Measurements from ENCODE around the gene PLK3.
"Not testable (repeated sequence)": the region's sequence is repeated elsewhere in the genome, so short reads cannot be mapped to it uniquely, and the experiment has no call there.

PLK3 gene

GRCh38 chr1:44822981-44823451, 22.8 kb downstream of the PLK3 start:
- DNase-seq (ENCODE audit: low read depth), result no peak

GRCh38 chr1:44824392-44824791, 24.2 kb downstream of the PLK3 start:
- not testable (repeated sequence) for DNase-seq (ENCODE audit: low read depth)

More at GRCh38 chr1:44822981-44823451, 22.8 kb downstream of the PLK3 start:
- H3K4me3 ChIP-seq (ENCODE audit: control insufficient read depth, low read depth, low read length), result no peak overlapping the region
- TF ChIP-seq CTCF (IDR thresholded peaks at IDR 0.05; ENCODE audit: control insufficient read depth, insufficient read depth, low read depth, low read length, missing control alignments), result no peak

GRCh38 chr1:44826375-44827196, 26.4 kb downstream of the PLK3 start:
- H3K4me3 ChIP-seq (ENCODE audit: control insufficient read depth, low read depth, low read length), result no peak overlapping the region
- no peak for TF ChIP-seq CTCF (IDR thresholded peaks at IDR 0.05; ENCODE audit: control insufficient read depth, insufficient read depth, low read depth, low read length, missing control alignments)
- DNase-seq (ENCODE audit: low read depth), result no peak

More at GRCh38 chr1:44824392-44824791, 24.2 kb downstream of the PLK3 start:
- not testable (repeated sequence) for H3K4me3 ChIP-seq (ENCODE audit: control insufficient read depth, low read depth, low read length)

GRCh38 chr1:44827197-44828002, 27.2 kb downstream of the PLK3 start:
- TF ChIP-seq CTCF (IDR thresholded peaks at IDR 0.05; ENCODE audit: control insufficient read depth, insufficient read depth, low read depth, low read length, missing control alignments), result no peak
- DNase-seq (ENCODE audit: low read depth), result no peak
- H3K4me3 ChIP-seq (ENCODE audit: control insufficient read depth, low read depth, low read length), result no peak overlapping the region

- TF ChIP-seq CTCF (IDR thresholded peaks at IDR 0.05; ENCODE audit: control insufficient read depth, insufficient read depth, low read depth, low read length, missing control alignments), result no peak
- no peak for DNase-seq (ENCODE audit: low read depth)
- H3K4me3 ChIP-seq (ENCODE audit: control insufficient read depth, low read depth, low read length), result no peak overlapping the region
These were observed 27.9 kb downstream of the PLK3 start for GRCh38 chr1:44828003-44828651.

GRCh38 chr1:44828841-44829440, 28.8 kb downstream of the PLK3 start:
- no peak for DNase-seq (ENCODE audit: low read depth)
- H3K4me3 ChIP-seq (ENCODE audit: control insufficient read depth, low read depth, low read length), result no peak overlapping the region
- TF ChIP-seq CTCF (IDR thresholded peaks at IDR 0.05; ENCODE audit: control insufficient read depth, insufficient read depth, low read depth, low read length, missing control alignments), result no peak

Measured in AG09309 (cell line).